Measurements from ENCODE around the gene CCDC87. TPM values are rescaled to one million over a fixed set of nuclear protein-coding genes. Genes with fewer than 3 reads are reported as not detected.
A peak's percentile ranks its signal among the peaks of the same experiment; 100 is the strongest.
"Not testable (repeated sequence)": the region's sequence is repeated elsewhere in the genome, so short reads cannot be mapped to it uniquely, and the experiment has no call there.

Gene CCDC87
- total RNA-seq, 4 donors from 2014 or later: 0.35 to 0.38 TPM; not detected in 2

DNA sequence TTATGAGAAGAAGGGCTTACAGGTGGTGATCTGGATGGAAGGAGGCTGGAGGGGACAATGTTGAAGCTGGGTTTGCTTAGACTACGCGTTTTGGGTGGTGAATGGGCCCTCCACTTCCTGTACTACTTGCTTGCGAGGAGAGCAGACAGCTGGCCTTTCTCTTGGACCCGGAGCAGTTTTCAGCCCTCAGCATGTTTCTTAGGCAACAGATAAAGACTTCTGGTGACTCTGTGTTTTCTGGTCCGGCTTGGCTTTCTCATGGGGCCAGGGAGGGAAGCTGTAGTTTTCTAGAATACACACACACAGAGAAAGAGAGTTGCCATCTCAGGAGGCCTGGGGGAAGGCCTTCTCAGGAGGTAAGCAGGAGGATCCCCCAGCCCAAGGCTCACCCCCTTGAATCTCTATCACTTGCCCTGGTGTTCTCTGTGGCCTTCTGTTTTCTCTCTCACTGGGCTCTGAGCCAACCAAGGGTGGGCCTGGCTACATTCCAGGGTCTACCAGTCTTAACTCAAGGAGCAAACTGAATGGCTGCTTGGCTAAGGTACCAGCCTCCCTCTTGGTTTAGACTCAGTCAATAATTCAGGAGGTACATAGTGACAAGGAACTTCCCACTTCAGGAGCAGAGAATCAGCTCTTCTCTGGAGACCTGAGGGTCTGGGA, 2.5 kb upstream of the CCDC87 start:
- H3K4me3 ChIP-seq: peak overlapping the region in 1 of 4 donors; percentile 4
- no peaks in the 10 kb centered on the region for H3K27me3 ChIP-seq
- peaks cover 3 to 38% (median 19%) of the 10 kb centered on the region in 4 donors for H3K4me1 ChIP-seq
- no peaks in the 10 kb centered on the region for H3K9me3 ChIP-seq
- DNase-seq: peak in 2 of 3 donors; percentile 36 to 54
- peak overlapping the region; percentile 13 to 67 (median 56) for H3K27ac ChIP-seq
- peaks cover 0 to 16% (median 0%) of the 10 kb centered on the region in 3 donors for H3K36me3 ChIP-seq
- TF ChIP-seq POLR2A (IDR thresholded peaks at IDR 0.05): no peak
- TF ChIP-seq, protein P1, sequence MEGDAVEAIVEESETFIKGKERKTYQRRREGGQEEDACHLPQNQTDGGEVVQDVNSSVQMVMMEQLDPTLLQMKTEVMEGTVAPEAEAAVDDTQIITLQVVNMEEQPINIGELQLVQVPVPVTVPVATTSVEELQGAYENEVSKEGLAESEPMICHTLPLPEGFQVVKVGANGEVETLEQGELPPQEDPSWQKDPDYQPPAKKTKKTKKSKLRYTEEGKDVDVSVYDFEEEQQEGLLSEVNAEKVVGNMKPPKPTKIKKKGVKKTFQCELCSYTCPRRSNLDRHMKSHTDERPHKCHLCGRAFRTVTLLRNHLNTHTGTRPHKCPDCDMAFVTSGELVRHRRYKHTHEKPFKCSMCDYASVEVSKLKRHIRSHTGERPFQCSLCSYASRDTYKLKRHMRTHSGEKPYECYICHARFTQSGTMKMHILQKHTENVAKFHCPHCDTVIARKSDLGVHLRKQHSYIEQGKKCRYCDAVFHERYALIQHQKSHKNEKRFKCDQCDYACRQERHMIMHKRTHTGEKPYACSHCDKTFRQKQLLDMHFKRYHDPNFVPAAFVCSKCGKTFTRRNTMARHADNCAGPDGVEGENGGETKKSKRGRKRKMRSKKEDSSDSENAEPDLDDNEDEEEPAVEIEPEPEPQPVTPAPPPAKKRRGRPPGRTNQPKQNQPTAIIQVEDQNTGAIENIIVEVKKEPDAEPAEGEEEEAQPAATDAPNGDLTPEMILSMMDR (IDR thresholded peaks at IDR 0.05): no peak

DNA sequence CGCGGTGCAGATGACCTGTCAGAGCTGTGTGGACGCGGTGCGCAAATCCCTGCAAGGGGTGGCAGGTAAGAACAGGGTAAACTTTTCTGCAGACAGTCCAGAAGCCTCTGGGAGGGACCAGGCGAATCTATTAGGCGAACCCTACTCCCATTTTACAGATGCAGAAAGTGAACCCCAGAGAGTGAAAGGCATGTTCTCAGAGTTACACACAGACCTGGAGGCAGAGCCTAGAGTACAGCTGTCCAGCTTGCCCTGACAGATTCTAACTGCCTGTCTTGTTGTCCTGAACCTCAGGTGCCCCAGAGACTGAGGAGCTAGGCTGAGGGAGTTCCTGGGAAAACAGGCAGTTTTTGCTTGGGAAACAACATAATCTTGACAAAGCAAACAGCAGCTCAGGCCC, 787 bp upstream of the CCDC87 start:
- Histone ChIP-seq H3K27me3 (no peaks in the 10 kb centered on the region), H3K4me1 (peaks cover 3 to 38% (median 19%) of the 10 kb centered on the region in 4 donors), H3K4me3 (peak overlapping the region; percentile 49 to 71 (median 57)), H3K27ac (peak overlapping the region; percentile 68 to 87 (median 82)), H3K9me3 (no peaks in the 10 kb centered on the region), H3K36me3 (no peaks in the 10 kb centered on the region)
- no peak for DNase-seq
- TF ChIP-seq POLR2A (IDR thresholded peaks at IDR 0.05): no peak

DNA sequence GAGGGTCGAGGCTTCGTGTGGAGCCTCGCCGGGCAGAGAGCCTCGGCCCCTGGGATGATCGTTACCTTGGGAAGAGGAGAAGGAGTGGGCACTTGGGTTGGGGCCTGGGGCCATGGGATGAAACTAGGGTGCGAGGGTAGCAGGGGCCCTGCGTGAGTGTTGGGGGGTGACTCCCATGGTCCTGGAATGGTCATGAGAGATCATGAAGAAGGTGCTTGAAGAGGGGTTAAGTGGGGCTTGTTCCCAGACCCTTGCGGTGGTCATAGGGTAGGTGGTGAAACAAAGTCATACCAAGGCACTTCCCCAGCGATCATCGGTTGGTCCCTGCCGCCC, 406 bp upstream of the CCDC87 start:
- TF ChIP-seq, protein P1 (IDR thresholded peaks at IDR 0.05): no peak
- TF ChIP-seq POLR2A (IDR thresholded peaks at IDR 0.05): no peak
- Histone ChIP-seq H3K36me3 (no peaks in the 10 kb centered on the region), H3K4me1 (peaks cover 3 to 38% (median 19%) of the 10 kb centered on the region in 4 donors), H3K9me3 (no peaks in the 10 kb centered on the region), H3K27ac (peak overlapping the region; percentile 68 to 87 (median 82)), H3K4me3 (peak overlapping the region; percentile 49 to 71 (median 57)), H3K27me3 (no peaks in the 10 kb centered on the region)
- no peak for DNase-seq

DNA sequence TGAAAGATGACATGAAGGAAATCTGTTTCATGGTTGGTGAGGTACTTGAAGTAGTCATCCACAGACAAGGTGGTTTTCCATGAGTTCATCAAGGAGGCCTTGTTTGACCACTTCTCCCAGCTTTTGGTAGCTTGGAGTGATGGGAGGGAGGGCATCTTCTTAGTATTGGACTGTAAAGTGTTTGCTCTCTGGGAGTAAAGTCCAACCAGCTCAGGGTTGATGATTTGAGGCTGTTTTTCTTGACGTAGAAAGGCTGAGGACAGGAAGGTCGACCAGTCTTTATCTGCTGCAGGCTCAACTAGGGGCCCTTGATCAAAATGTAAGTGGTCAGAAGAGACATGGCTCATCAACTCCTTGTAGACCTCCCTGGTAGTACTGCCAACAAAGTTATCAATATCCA, 1.7 kb downstream of the CCDC87 start:
- H3K4me1 ChIP-seq: peaks cover 3 to 38% (median 19%) of the 10 kb centered on the region in 4 donors
- H3K27ac ChIP-seq: no peak overlapping the region
- H3K4me3 ChIP-seq: no peak overlapping the region
- DNase-seq: no peak
- H3K27me3 ChIP-seq: no peaks in the 10 kb centered on the region
- no peak for TF ChIP-seq POLR2A (IDR thresholded peaks at IDR 0.05)
- TF ChIP-seq, protein P1 (IDR thresholded peaks at IDR 0.05): no peak
- no peaks in the 10 kb centered on the region for H3K9me3 ChIP-seq
- H3K36me3 ChIP-seq: no peaks in the 10 kb centered on the region

DNA sequence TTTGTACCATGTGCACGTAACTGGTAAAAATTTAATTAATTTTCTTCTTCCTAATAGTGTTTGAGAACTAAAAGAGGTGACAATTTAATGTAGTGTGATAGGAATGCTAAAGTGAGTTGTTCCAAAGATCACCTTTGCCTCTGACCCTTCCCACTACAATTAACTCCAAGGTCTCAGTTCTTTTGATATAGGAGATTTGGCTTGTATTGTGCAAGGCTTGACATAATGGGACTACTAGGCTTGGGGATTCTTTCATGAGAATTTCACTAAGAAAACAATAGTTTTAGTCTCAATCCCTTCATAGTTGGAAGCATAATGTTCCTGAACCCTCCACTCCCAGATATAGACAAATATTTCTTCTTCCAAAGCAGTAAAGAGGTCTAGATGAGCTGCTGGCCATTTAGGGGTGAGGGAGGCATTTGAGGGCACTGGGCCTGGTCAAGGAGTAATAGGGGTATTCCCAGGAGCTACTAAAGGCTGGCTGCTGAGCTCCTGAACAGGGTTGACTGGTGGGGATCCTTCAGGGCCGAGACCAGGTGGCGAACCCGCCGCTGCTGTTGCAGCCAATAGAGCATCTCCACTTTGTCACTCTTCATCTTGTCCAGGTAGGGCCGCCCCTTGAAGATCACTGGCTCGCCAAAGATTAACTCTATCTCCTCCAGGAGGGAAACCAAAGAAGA, 2.7 kb downstream of the CCDC87 start:
- Histone ChIP-seq H3K4me1 (peaks cover 3 to 28% (median 13%) of the 10 kb centered on the region in 4 donors), H3K27me3 (no peaks in the 10 kb centered on the region), H3K4me3 (no peak overlapping the region), H3K27ac (no peak overlapping the region), H3K9me3 (no peaks in the 10 kb centered on the region), H3K36me3 (no peaks in the 10 kb centered on the region)
- no peak for DNase-seq
- TF ChIP-seq, protein P1 (IDR thresholded peaks at IDR 0.05): no peak
- TF ChIP-seq POLR2A (IDR thresholded peaks at IDR 0.05): no peak

DNA sequence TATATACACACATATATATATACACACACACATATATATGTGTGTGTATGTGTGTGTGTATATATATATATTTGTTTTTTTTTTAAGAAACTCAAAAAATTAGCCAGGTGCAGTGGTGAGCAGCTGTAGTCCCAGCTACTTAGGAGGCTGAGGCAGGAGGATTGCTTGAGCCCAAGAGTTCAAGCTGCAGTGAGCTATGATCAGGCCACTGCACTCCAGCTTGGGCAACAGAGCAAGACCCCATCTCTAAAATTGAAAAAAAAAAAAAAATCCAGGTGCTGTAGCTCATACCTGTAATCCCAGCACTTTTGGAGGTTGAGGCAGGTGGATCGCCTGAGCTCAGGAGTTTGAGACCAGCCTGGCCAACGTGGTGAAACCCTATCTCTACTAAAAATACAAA, 3.5 kb downstream of the CCDC87 start:
- H3K4me1 ChIP-seq: peaks cover 3 to 20% (median 9%) of the 10 kb centered on the region in 4 donors
- not testable (repeated sequence) for H3K36me3 ChIP-seq, H3K27ac ChIP-seq, DNase-seq, H3K4me3 ChIP-seq, H3K27me3 ChIP-seq, H3K9me3 ChIP-seq

All from Peyer's patch (tissue), 4 donors.